Measurements from ENCODE around the gene TAS2R38. TPM values are rescaled to one million over a fixed set of nuclear protein-coding genes. Genes with fewer than 3 reads are reported as not detected.

The TAS2R38 gene
- total and polyA plus RNA-seq, 2 experiments from 2014 or later = 0.24 TPM; not detected in 1

DNA sequence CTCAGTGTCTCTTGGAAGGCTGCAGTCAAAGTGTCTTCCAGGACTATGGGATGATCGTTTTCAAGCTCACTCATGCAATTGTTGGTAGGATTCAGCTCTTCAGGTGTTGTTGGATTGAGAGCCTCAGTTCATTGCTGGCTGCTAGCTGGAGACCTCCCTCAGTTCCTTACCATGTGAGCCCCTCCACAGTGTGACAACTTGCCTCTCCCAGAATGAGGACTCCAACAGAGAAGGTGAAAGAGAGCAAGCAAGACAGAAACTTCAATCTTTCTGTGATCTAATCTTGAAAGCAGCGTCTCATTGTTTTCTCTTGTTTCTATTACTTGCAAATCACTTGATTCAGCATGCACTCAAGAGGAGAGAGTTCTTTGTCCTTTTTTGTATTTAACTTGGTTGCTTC lies 44.6 kb upstream of the TAS2R38 start (continued):
- TF ChIP-seq, protein P1, sequence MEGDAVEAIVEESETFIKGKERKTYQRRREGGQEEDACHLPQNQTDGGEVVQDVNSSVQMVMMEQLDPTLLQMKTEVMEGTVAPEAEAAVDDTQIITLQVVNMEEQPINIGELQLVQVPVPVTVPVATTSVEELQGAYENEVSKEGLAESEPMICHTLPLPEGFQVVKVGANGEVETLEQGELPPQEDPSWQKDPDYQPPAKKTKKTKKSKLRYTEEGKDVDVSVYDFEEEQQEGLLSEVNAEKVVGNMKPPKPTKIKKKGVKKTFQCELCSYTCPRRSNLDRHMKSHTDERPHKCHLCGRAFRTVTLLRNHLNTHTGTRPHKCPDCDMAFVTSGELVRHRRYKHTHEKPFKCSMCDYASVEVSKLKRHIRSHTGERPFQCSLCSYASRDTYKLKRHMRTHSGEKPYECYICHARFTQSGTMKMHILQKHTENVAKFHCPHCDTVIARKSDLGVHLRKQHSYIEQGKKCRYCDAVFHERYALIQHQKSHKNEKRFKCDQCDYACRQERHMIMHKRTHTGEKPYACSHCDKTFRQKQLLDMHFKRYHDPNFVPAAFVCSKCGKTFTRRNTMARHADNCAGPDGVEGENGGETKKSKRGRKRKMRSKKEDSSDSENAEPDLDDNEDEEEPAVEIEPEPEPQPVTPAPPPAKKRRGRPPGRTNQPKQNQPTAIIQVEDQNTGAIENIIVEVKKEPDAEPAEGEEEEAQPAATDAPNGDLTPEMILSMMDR (conservative IDR thresholded peaks at IDR 0.05; ENCODE audit: low read depth in 2 of 2) = no peak
- no peak for TF ChIP-seq ETS1 (IDR thresholded peaks at IDR 0.05)
- TF ChIP-seq CREB1 (CRISPR knock-in tag; IDR thresholded peaks at IDR 0.05; ENCODE audit: low read depth) = no peak

GRCh38 chr7:142017451-142017850 lies 43.9 kb upstream of the TAS2R38 start:
- H2AFZ ChIP-seq = no peak overlapping the region
- H3K27ac ChIP-seq (ENCODE audit: low read depth) = no peak overlapping the region
- H4K20me1 ChIP-seq (replicated peaks; ENCODE audit: insufficient read depth) = no peaks in the 10 kb centered on the region
- no peak overlapping the region for H3K4me2 ChIP-seq
- Mint-ChIP-seq H3K36me3 (ENCODE audit: low read depth) (no peaks in the 10 kb centered on the region), H3K4me1 (peaks cover 7% of the 10 kb centered on the region; the same call in 2 of the 3 replicates), H3K27ac (no peak overlapping the region), H3K27me3 (ENCODE audit: insufficient read depth, low read depth, poor library complexity) (no peaks in the 10 kb centered on the region), H3K4me3 (no peak overlapping the region), H3K9me3 (no peaks in the 10 kb centered on the region)
- no peaks in the 10 kb centered on the region for H3K79me2 ChIP-seq (replicated peaks; ENCODE audit: insufficient read depth)
- H3F3A ChIP-seq (replicated peaks; ENCODE audit: low read depth) = no peaks in the 10 kb centered on the region
- TF ChIP-seq ZNF114 (CRISPR knock-in tag; IDR thresholded peaks at IDR 0.05) = no peak
- H3K9me2 ChIP-seq (ENCODE audit: insufficient read depth) = 0 out of 2 replicates have a peak, but pooled peaks cover 4% of the 10 kb centered on the region
- ATAC-seq (no peak), DNase-seq (ENCODE audit: low spot score) (no peak)
- H3K4me1 ChIP-seq (ENCODE audit: insufficient read depth) = no peaks in the 10 kb centered on the region
- H3K36me3 ChIP-seq (ENCODE audit: insufficient read depth) = no peaks in the 10 kb centered on the region
- no peak overlapping the region for H3K4me3 ChIP-seq
- H3K27me3 ChIP-seq (ENCODE audit: insufficient read depth) = no peaks in the 10 kb centered on the region

- Mint-ChIP-seq H3K27ac (peak overlapping the region; percentile 66; the same call in 1 of the 2 replicates), H3K4me1 (peaks cover 7% of the 10 kb centered on the region; the same call in 2 of the 3 replicates), H3K4me3 (no peak overlapping the region), H3K9me3 (no peaks in the 10 kb centered on the region), H3K36me3 (ENCODE audit: low read depth) (no peaks in the 10 kb centered on the region), H3K27me3 (ENCODE audit: insufficient read depth, low read depth, poor library complexity) (no peaks in the 10 kb centered on the region)
- Histone ChIP-seq H3F3A (replicated peaks; ENCODE audit: low read depth) (no peaks in the 10 kb centered on the region), H3K4me2 (no peak overlapping the region), H3K27me3 (ENCODE audit: insufficient read depth) (no peaks in the 10 kb centered on the region), H3K4me1 (ENCODE audit: insufficient read depth) (no peaks in the 10 kb centered on the region), H4K20me1 (replicated peaks; ENCODE audit: insufficient read depth) (no peaks in the 10 kb centered on the region), H2AFZ (peak overlapping the region; percentile 85), H3K9me2 (ENCODE audit: insufficient read depth) (0 out of 2 replicates have a peak, but pooled peaks cover 4% of the 10 kb centered on the region), H3K4me3 (no peak overlapping the region), H3K27ac (ENCODE audit: low read depth) (no peak overlapping the region), H3K36me3 (ENCODE audit: insufficient read depth) (no peaks in the 10 kb centered on the region), H3K79me2 (replicated peaks; ENCODE audit: insufficient read depth) (no peaks in the 10 kb centered on the region)
- ATAC-seq = peak; percentile 94
- DNase-seq (ENCODE audit: low spot score) = peak; percentile 57
- TF ChIP-seq, protein P1 (conservative IDR thresholded peaks at IDR 0.05; ENCODE audit: low read depth in 2 of 2) = peak; percentile 19 to 42; a peak in 3 of 4 replicates
- TF ChIP-seq ZNF114 (CRISPR knock-in tag; IDR thresholded peaks at IDR 0.05) (no peak), ZNF462 (CRISPR knock-in tag; IDR thresholded peaks at IDR 0.05) (no peak), STAT1 (IDR thresholded peaks at IDR 0.05; ENCODE audit: unreplicated experiment) (no peak), EZH2 (IDR thresholded peaks at IDR 0.05; ENCODE audit: low read depth, unreplicated experiment) (no peak)
Measured at GRCh38 chr7:142012825-142013511, 39.4 kb upstream of the TAS2R38 start.
